ENCODE data around the gene GRPR.

Gene GRPR

GRCh38 chrX:16096141-16096540 lies 27.2 kb upstream of the GRPR start:
- ATAC-seq, result no peak
- no peak for TF ChIP-seq ESRRG (CRISPR knock-in tag; IDR thresholded peaks at IDR 0.05)

DNA sequence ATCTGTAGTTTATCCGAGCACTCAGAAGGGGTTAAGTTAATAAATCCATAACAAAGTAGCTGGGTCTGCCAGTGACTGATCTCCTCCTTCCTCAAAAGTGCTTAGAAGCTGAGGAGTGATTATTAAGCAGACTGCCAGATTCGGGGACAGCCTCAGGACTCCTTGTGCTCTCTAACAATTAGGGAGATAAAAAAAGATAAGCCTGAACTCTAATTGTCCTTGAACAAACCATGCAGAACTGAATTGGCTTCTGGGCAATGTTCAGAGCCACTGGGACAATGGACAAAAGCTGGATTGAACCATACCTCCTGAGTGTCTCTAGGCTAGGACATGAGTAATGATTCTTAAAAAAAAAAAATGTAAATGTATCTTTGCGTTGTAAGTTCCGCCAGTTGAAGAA lies 22.7 kb upstream of the GRPR start:
- no peak for TF ChIP-seq PATZ1 (CRISPR knock-in tag; IDR thresholded peaks at IDR 0.05; ENCODE audit: borderline replicate concordance)
- no peak for TF ChIP-seq SNAI2 (CRISPR knock-in tag; IDR thresholded peaks at IDR 0.05)
- no peak for TF ChIP-seq ZC3H10 (CRISPR knock-in tag; IDR thresholded peaks at IDR 0.05)
- TF ChIP-seq, protein P1, sequence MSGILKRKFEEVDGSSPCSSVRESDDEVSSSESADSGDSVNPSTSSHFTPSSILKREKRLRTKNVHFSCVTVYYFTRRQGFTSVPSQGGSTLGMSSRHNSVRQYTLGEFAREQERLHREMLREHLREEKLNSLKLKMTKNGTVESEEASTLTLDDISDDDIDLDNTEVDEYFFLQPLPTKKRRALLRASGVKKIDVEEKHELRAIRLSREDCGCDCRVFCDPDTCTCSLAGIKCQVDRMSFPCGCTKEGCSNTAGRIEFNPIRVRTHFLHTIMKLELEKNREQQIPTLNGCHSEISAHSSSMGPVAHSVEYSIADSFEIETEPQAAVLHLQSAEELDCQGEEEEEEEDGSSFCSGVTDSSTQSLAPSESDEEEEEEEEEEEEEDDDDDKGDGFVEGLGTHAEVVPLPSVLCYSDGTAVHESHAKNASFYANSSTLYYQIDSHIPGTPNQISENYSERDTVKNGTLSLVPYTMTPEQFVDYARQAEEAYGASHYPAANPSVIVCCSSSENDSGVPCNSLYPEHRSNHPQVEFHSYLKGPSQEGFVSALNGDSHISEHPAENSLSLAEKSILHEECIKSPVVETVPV (CRISPR knock-in tag; IDR thresholded peaks at IDR 0.05), result no peak
- no peak for TF ChIP-seq ESRRG (CRISPR knock-in tag; IDR thresholded peaks at IDR 0.05)
- TF ChIP-seq OSR1 (CRISPR knock-in tag; IDR thresholded peaks at IDR 0.05), result no peak
- no peak for TF ChIP-seq RARB (CRISPR knock-in tag; IDR thresholded peaks at IDR 0.05)
- TF ChIP-seq, protein P2, sequence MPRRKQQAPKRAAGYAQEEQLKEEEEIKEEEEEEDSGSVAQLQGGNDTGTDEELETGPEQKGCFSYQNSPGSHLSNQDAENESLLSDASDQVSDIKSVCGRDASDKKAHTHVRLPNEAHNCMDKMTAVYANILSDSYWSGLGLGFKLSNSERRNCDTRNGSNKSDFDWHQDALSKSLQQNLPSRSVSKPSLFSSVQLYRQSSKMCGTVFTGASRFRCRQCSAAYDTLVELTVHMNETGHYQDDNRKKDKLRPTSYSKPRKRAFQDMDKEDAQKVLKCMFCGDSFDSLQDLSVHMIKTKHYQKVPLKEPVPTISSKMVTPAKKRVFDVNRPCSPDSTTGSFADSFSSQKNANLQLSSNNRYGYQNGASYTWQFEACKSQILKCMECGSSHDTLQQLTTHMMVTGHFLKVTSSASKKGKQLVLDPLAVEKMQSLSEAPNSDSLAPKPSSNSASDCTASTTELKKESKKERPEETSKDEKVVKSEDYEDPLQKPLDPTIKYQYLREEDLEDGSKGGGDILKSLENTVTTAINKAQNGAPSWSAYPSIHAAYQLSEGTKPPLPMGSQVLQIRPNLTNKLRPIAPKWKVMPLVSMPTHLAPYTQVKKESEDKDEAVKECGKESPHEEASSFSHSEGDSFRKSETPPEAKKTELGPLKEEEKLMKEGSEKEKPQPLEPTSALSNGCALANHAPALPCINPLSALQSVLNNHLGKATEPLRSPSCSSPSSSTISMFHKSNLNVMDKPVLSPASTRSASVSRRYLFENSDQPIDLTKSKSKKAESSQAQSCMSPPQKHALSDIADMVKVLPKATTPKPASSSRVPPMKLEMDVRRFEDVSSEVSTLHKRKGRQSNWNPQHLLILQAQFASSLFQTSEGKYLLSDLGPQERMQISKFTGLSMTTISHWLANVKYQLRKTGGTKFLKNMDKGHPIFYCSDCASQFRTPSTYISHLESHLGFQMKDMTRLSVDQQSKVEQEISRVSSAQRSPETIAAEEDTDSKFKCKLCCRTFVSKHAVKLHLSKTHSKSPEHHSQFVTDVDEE (CRISPR knock-in tag; IDR thresholded peaks at IDR 0.05), result no peak
- peak; percentile 28; the same call in 1 of the 2 replicates for TF ChIP-seq TCF4 (CRISPR knock-in tag; IDR thresholded peaks at IDR 0.05; ENCODE audit: borderline replicate concordance)
- TF ChIP-seq ISL1 (CRISPR knock-in tag; IDR thresholded peaks at IDR 0.05), result peak; percentile 35; the same call in 1 of the 2 replicates
- ATAC-seq, result no peak

DNA sequence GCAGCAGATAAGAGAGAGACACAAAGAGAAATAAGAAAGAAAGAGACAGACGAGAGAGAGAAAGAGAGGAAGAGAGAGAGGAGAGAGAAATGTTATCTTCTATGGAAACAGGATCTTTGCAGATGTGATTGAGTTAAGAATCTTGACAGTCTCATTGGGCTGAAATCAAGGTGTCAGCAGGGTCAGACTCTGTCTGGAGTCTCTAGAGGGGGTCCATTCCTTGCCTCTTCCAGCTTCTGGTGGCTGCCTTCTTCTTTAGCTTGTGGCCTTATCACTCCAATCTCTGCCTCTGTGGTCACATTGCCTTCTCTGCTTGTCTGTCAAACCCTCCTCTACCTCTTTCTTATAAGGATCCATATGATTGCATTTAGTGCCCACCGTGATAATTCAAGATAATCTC lies 21.8 kb upstream of the GRPR start:
- no peak for ATAC-seq
- TF ChIP-seq PATZ1 (CRISPR knock-in tag; IDR thresholded peaks at IDR 0.05; ENCODE audit: borderline replicate concordance) (no peak), TOX (CRISPR knock-in tag; IDR thresholded peaks at IDR 0.05; ENCODE audit: borderline replicate concordance) (no peak), ZNF565 (CRISPR knock-in tag; conservative IDR thresholded peaks at IDR 0.05; ENCODE audit: low read depth) (no peak), SNAI2 (CRISPR knock-in tag; IDR thresholded peaks at IDR 0.05) (no peak), OSR1 (CRISPR knock-in tag; IDR thresholded peaks at IDR 0.05) (no peak), GLIS3 (CRISPR knock-in tag; IDR thresholded peaks at IDR 0.05) (no peak), BACH2 (CRISPR knock-in tag; IDR thresholded peaks at IDR 0.05; ENCODE audit: borderline replicate concordance) (no peak), ZFP3 (CRISPR knock-in tag; IDR thresholded peaks at IDR 0.05) (no peak), ZFP30 (CRISPR knock-in tag; IDR thresholded peaks at IDR 0.05) (no peak), TCF4 (CRISPR knock-in tag; IDR thresholded peaks at IDR 0.05; ENCODE audit: borderline replicate concordance) (no peak)
- TF ChIP-seq, protein P3, sequence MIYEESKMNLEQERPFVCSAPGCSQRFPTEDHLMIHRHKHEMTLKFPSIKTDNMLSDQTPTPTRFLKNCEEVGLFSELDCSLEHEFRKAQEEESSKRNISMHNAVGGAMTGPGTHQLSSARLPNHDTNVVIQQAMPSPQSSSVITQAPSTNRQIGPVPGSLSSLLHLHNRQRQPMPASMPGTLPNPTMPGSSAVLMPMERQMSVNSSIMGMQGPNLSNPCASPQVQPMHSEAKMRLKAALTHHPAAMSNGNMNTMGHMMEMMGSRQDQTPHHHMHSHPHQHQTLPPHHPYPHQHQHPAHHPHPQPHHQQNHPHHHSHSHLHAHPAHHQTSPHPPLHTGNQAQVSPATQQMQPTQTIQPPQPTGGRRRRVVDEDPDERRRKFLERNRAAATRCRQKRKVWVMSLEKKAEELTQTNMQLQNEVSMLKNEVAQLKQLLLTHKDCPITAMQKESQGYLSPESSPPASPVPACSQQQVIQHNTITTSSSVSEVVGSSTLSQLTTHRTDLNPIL (CRISPR knock-in tag; IDR thresholded peaks at IDR 0.05; ENCODE audit: low read depth), result no peak

DNA sequence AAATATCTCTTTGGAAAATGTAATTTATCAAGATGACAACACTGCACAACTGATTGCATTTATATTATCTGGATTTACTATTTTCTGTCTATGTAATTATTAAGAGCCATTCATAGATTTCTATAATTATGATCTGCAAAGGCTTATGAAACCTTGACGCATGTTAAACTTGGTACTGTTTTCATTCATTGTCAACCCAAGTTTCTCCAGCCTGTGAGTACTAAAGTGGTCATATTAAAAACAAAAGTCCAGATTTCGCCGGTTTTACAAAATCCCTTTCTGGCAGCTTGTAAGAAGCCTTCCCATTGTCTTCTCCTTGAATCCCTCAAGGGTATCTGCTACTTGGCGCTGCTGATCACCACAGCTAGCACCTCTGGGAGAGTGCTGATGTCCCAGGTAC lies 19.7 kb upstream of the GRPR start:
- no peak for TF ChIP-seq PATZ1 (CRISPR knock-in tag; IDR thresholded peaks at IDR 0.05; ENCODE audit: borderline replicate concordance)
- TF ChIP-seq GLIS3 (CRISPR knock-in tag; IDR thresholded peaks at IDR 0.05), result no peak
- TF ChIP-seq OSR1 (CRISPR knock-in tag; IDR thresholded peaks at IDR 0.05), result no peak
- ATAC-seq, result no peak
